K562 (cell line): ENCODE measurements around the gene RPS6KA2. TPM values are rescaled to one million over a fixed set of nuclear protein-coding genes. Genes with fewer than 3 reads are reported as not detected.

Experiments used
- ATAC-seq: fragments of 200-7000 bp; cut with Tn5 transposase; 3 replicates; pipeline ENCODE4 v1.9.1; 2020; ENCODE audit warnings: moderate library complexity
- BruUV-seq: library from RNA; stranded (reverse); fragments of 400-500 nt; replicated peaks from 2 replicates; lab custom pipeline; 2021; lab: Mats Ljungman, UMichigan
- CTCF ChIA-PET: fragments of 300-600 bp; formaldehyde crosslinking; extraction: SDS; loops from one replicate; lab custom pipeline; 2021; ENCODE audit warnings: low intra/inter-chr PET ratio; lab: Yijun Ruan, JAX
- POLR2A ChIA-PET: fragments of 300-600, 350-650 bp; sonication (Branson Sonifier 250); formaldehyde crosslinking; extraction: SDS; loops from one replicate; lab custom pipeline; 2021; ENCODE audit warnings: antibody characterized with exemption, inconsistent platforms; lab: Yijun Ruan, JAX
- DNase-seq, 4 experiments: peaks; one replicate each; pipeline versions ENCODE4 v3.0.0 to v3.0.0-alpha.2; 2011 to 2018; ENCODE audit warnings: low spot score in 3 of 4, mixed read lengths in 3 of 4; ENCODE audit errors: extremely low read depth in 1 of 4
- FAIRE-seq: peaks from 2 replicates; lab custom pipeline; 2011; peaks lifted over from hg19 to GRCh38; lab: Jason Lieb, UNC
- H2AFZ ChIP-seq: 2 replicates; pipeline ENCODE4 v1.6.0; 2011; ENCODE audit warnings: low read depth, low read length, control low read depth, inconsistent platforms
- H3K27ac ChIP-seq: fragments of 200-600 bp; 3 replicates; pipeline ENCODE4 v1.8.0; 2011; ENCODE audit warnings: low read depth, mild to moderate bottlenecking, control low read depth, inconsistent platforms, low read length, moderate library complexity, mixed read lengths; ENCODE audit errors: extremely low read depth
- H3K27me3 ChIP-seq, 2 experiments: fragments of 300-600 bp in 1 of 2; 2 replicates in 1 of 2; 3 replicates in 1 of 2; pipeline versions ENCODE4 v1.6.0 to v1.8.0; 2011; ENCODE audit warnings: inconsistent platforms in 2 of 2, low read length in 2 of 2, mild to moderate bottlenecking in 1 of 2, mixed read lengths in 1 of 2, moderate library complexity in 1 of 2; ENCODE audit not compliant: control insufficient read depth in 2 of 2, insufficient read depth in 2 of 2
- H3K36me3 ChIP-seq: fragments of 300-600 bp; 3 replicates; pipeline ENCODE4 v1.8.0; 2011; ENCODE audit warnings: mild to moderate bottlenecking, low read length, inconsistent platforms; ENCODE audit not compliant: control insufficient read depth, insufficient read depth
- H3K4me1 ChIP-seq, 2 experiments: fragments of 200-600 bp in 1 of 2; replicated peaks in 1 of 2; 2 replicates in 1 of 2; 3 replicates in 1 of 2; pipeline versions ENCODE4 v1.5.1 to v1.8.0; 2011; ENCODE audit warnings: inconsistent platforms in 2 of 2, low read length in 2 of 2, mild to moderate bottlenecking in 1 of 2, mixed read lengths in 1 of 2, moderate library complexity in 1 of 2; ENCODE audit not compliant: control insufficient read depth in 2 of 2, insufficient read depth in 2 of 2
- H3K4me2 ChIP-seq: 2 replicates; pipeline ENCODE4 v1.6.1; 2011; ENCODE audit warnings: low read length, control low read depth, inconsistent platforms, mixed read lengths; ENCODE audit not compliant: insufficient read depth
- H3K4me3 ChIP-seq: fragments of 200-600 bp; sonication (generic), shearing (Covaris generic); 2 replicates; pipeline ENCODE4 v1.5.1; 2016; ENCODE audit warnings: control low read depth, inconsistent platforms
- H3K79me2 ChIP-seq: fragments of 200-600 bp; 3 replicates; pipeline ENCODE4 v1.8.0; 2011; ENCODE audit warnings: low read length, inconsistent platforms; ENCODE audit not compliant: control insufficient read depth, insufficient read depth
- H3K9ac ChIP-seq, 2 experiments: 2 replicates each; pipeline versions ENCODE4 v1.6.0 to v1.6.1; 2011; ENCODE audit warnings: low read depth in 2 of 2, low read length in 2 of 2, control low read depth in 1 of 2, inconsistent platforms in 1 of 2, mild to moderate bottlenecking in 1 of 2, mixed read lengths in 1 of 2; ENCODE audit not compliant: insufficient read depth in 1 of 2
- H3K9me1 ChIP-seq: one replicate; pipeline ENCODE4 v1.6.0; 2011; ENCODE audit warnings: inconsistent platforms, mild to moderate bottlenecking, low read length, moderate library complexity; ENCODE audit not compliant: control insufficient read depth, insufficient read depth
- H3K9me3 ChIP-seq: replicated peaks from 2 replicates; pipeline ENCODE4 v1.5.1; 2011; ENCODE audit warnings: low read depth, low read length, inconsistent platforms; ENCODE audit not compliant: control insufficient read depth, insufficient read depth
- H4K20me1 ChIP-seq: replicated peaks from 2 replicates; pipeline ENCODE4 v1.6.1; 2011; ENCODE audit warnings: low read length, inconsistent platforms, mixed read lengths; ENCODE audit not compliant: control insufficient read depth, insufficient read depth
- ASH1L ChIP-seq: fragments of 450-650 bp; IDR thresholded peaks from 2 replicates; pipeline ENCODE4 v1.6.1; 2018; ENCODE audit warnings: borderline replicate concordance, mild to moderate bottlenecking, low read depth; ENCODE audit not compliant: partially characterized antibody
- CCAR2 ChIP-seq: fragments of 200-400 bp; formaldehyde crosslinking; IDR thresholded peaks from 2 replicates; pipeline ENCODE4 v1.6.1; 2017; ENCODE audit warnings: mild to moderate bottlenecking, low read depth, low read length
- OTX1 ChIP-seq: fragments of 450-650 bp; formaldehyde crosslinking; IDR thresholded peaks from 2 replicates; pipeline ENCODE4 v1.4.0; 2022; ENCODE audit warnings: mild to moderate bottlenecking
- PML ChIP-seq: IDR thresholded peaks from 2 replicates; pipeline ENCODE4 v1.6.1; 2012; ENCODE audit warnings: low read length, inconsistent platforms
- TAF15 ChIP-seq: fragments of 200-400 bp; formaldehyde crosslinking; IDR thresholded peaks from 2 replicates; pipeline ENCODE4 v1.6.1; 2017; ENCODE audit warnings: mild to moderate bottlenecking, low read depth, low read length, moderate library complexity
- TAF9B ChIP-seq: fragments of 450-650 bp; IDR thresholded peaks from 2 replicates; pipeline ENCODE4 v1.6.1; 2018; ENCODE audit warnings: mild to moderate bottlenecking; ENCODE audit not compliant: partially characterized antibody
- ZFX ChIP-seq: sonication (generic); formaldehyde crosslinking; IDR thresholded peaks from 2 replicates; pipeline ENCODE4 v1.8.0; 2022; ENCODE audit warnings: mild to moderate bottlenecking, missing genetic modification reagents, moderate library complexity
- ZNF561 ChIP-seq: fragments of 450-650 bp; formaldehyde crosslinking; conservative IDR thresholded peaks from 2 replicates; pipeline ENCODE4 v1.4.0; 2020; ENCODE audit warnings: mild to moderate bottlenecking, moderate library complexity
- ZNF696 ChIP-seq: fragments of 250-450 bp; sonication (Bioruptor Pico); conservative IDR thresholded peaks from 2 replicates; pipeline ENCODE4 v1.4.0; 2020; ENCODE audit warnings: mild to moderate bottlenecking, moderate library complexity
- WGBS: fragments of 100-300 bp; shearing (Covaris generic); methylation state at CpG from one replicate; pipeline ENCODE4 v1.1.6; 2016; ENCODE audit warnings: low coverage, mixed read lengths; ENCODE audit not compliant: insufficient coverage; ENCODE audit errors: missing lambda C conversion rate; 5-methylcytosine and 5-hydroxymethylcytosine counted together
- in situ Hi-C: fragments of 300-500 bp; cut with MboI; formaldehyde crosslinking; loops from 4 replicates; pipeline ENCODE4 v1.15.0; 2018; ENCODE audit warnings: inconsistent platforms, mixed read lengths
- intact Hi-C: fragments of 100-400 bp; cut with micrococcal nuclease; formaldehyde crosslinking; loops from 2 replicates; pipeline ENCODE4 v1.14.2; 2022
- polyA plus RNA-seq, 8 experiments: library from polyadenylated mRNA; depleted of rRNA in 4 of 8; stranded (reverse) in 5 of 8; unstranded in 3 of 8; fragments of >200 nt; fragmentation: Nextera tagmentation in 2 of 8; fragmentation: Illumina TruSeq in 1 of 8; extraction: Ambion mirVana in 2 of 8; extraction: Trizol in 1 of 8; gene quantifications; 2 replicates each; pipeline versions ENCODE4 v1.2.1 to v1.2.3, GENCODE V29; 2011 to 2014; ENCODE audit warnings: inconsistent platforms in 1 of 8, missing spikeins in 1 of 8
- total RNA-seq, 7 experiments: library from RNA; depleted of rRNA in 6 of 7; stranded (reverse); fragments of >200 nt in 6 of 7; fragmentation: Illumina TruSeq in 2 of 7; extraction: Trizol in 2 of 7; gene quantifications; 2 replicates each; pipeline versions ENCODE4 v1.2.1 to v1.2.3, GENCODE V29; 2011 to 2021; ENCODE audit warnings: low replicate concordance in 1 of 7
- TF ChIP-seq, protein P1 (sequence below): fragments of 450-650 bp; IDR thresholded peaks from 2 replicates; pipeline ENCODE4 v1.6.1; 2018; ENCODE audit not compliant: partially characterized antibody

The RPS6KA2 gene
- total and polyA plus RNA-seq, 9 of the 15 experiments (the other 6 are each of a cell fraction or from before 2014, with no cell fraction given), result 0.29 to 1.00 (median 0.53) TPM

GRCh38 chr6:166579237-166579850 lies 47.7 kb downstream of the RPS6KA2 start:
- Histone ChIP-seq H3K27ac (no peak overlapping the region), H4K20me1 (no peaks in the 10 kb centered on the region), H3K9me1 (no peaks in the 10 kb centered on the region), H3K4me2 (no peak overlapping the region), H3K4me3 (no peak overlapping the region), H3K36me3 (no peaks in the 10 kb centered on the region), H3K9ac (no peak overlapping the region), H3K4me1 (no peaks in the 10 kb centered on the region), H2AFZ (no peak overlapping the region), H3K27me3 (peaks cover 6 to 27% of the 10 kb centered on the region in 2 experiments; a peak in 2 of 5 replicates), H3K79me2 (no peaks in the 10 kb centered on the region), H3K9me3 (no peaks in the 10 kb centered on the region)
- POLR2A ChIA-PET, result no interaction called here
- intact Hi-C loops, result no loop called here
- no peak for DNase-seq
- CTCF ChIA-PET, result no interaction called here
- no peak for TF ChIP-seq CCAR2
- no peak for TF ChIP-seq TAF15
- TF ChIP-seq, protein P1, sequence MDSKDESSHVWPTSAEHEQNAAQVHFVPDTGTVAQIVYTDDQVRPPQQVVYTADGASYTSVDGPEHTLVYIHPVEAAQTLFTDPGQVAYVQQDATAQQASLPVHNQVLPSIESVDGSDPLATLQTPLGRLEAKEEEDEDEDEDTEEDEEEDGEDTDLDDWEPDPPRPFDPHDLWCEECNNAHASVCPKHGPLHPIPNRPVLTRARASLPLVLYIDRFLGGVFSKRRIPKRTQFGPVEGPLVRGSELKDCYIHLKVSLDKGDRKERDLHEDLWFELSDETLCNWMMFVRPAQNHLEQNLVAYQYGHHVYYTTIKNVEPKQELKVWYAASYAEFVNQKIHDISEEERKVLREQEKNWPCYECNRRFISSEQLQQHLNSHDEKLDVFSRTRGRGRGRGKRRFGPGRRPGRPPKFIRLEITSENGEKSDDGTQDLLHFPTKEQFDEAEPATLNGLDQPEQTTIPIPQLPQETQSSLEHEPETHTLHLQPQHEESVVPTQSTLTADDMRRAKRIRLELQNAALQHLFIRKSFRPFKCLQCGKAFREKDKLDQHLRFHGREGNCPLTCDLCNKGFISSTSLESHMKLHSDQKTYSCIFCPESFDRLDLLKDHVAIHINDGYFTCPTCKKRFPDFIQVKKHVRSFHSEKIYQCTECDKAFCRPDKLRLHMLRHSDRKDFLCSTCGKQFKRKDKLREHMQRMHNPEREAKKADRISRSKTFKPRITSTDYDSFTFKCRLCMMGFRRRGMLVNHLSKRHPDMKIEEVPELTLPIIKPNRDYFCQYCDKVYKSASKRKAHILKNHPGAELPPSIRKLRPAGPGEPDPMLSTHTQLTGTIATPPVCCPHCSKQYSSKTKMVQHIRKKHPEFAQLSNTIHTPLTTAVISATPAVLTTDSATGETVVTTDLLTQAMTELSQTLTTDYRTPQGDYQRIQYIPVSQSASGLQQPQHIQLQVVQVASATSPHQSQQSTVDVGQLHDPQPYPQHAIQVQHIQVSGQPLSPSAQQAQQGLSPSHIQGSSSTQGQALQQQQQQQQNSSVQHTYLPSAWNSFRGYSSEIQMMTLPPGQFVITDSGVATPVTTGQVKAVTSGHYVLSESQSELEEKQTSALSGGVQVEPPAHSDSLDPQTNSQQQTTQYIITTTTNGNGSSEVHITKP, result no peak
- TF ChIP-seq PML, result no peak
- TF ChIP-seq OTX1, result no peak
- no peak for TF ChIP-seq TAF9B
- TF ChIP-seq ZNF561 (CRISPR knock-in tag), result no peak
- no peak for TF ChIP-seq ZFX (CRISPR knock-in tag)
- TF ChIP-seq ASH1L, result no peak
- no peak for TF ChIP-seq ZNF696 (CRISPR knock-in tag)
- in situ Hi-C loops, result no loop called here
- ATAC-seq, result no peak
- FAIRE-seq, result no peak
- no TSS peak for BruUV-seq
- WGBS, result 1% methylated on average over 9 of the region's 9 CpGs
